Right lobe of liver (tissue), 4 donors: Measurements from ENCODE around the gene RCOR3.

Experiments used
- POLR2A ChIP-seq: fragments of 450-650 bp; IDR thresholded peaks from one replicate; pipeline ENCODE4 v1.6.1; 2017; ENCODE audit warnings: antibody characterized with exemption, mild to moderate bottlenecking
- TF ChIP-seq, protein P1 (sequence below), 4 donors: fragments of 200-600 bp in 3 of 4; fragments of 450-650 bp in 1 of 4; IDR thresholded peaks; one replicate each; pipeline versions ENCODE4 v1.5.1 to v1.8.0; 2016 to 2022; ENCODE audit warnings: antibody characterized with exemption in 4 of 4, mild to moderate bottlenecking in 2 of 4
- donor health status: DM: no; HTN: no; CAD: no.
- donor health status: DM: no; HTN: no; CAD: no.
- donor health status: DM: no; HTN: yes; CAD: no.

DNA sequence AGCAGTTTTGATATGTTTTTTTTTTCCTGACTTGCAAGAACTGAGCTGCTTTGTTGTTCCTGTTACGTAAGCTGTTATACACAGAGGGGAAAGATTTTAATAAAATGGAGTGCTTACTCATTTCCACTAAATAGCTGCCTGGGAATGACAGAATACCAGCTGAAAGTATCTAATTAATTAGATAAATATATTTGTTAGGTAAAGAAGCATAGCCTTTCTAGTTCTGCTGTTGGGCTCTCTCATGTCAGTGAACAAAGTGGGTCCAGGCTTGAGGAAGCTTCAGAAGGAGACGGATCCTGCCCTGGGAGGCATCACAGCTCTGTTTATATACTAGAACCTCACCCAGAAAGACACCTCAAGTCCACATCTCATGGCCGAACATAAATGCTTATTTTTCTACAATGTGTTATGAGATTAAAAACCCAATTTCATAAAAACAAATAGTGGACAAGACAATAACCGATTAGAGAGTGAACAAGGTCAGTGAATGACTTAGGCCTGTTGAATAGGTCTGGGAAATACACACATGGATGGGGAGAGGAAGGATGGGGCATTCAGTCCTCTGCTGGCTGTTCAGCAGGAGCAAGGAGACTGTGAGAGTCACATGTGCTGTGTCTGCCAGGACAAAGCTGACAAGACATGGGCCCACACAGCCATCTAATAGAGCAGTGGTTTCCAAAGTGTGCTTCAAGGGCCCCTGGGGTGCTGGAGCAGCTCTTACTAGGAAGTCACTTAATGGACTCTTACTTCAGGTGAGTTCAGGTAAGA, 88.1 kb downstream of the RCOR3 start:
- TF ChIP-seq, protein P1, sequence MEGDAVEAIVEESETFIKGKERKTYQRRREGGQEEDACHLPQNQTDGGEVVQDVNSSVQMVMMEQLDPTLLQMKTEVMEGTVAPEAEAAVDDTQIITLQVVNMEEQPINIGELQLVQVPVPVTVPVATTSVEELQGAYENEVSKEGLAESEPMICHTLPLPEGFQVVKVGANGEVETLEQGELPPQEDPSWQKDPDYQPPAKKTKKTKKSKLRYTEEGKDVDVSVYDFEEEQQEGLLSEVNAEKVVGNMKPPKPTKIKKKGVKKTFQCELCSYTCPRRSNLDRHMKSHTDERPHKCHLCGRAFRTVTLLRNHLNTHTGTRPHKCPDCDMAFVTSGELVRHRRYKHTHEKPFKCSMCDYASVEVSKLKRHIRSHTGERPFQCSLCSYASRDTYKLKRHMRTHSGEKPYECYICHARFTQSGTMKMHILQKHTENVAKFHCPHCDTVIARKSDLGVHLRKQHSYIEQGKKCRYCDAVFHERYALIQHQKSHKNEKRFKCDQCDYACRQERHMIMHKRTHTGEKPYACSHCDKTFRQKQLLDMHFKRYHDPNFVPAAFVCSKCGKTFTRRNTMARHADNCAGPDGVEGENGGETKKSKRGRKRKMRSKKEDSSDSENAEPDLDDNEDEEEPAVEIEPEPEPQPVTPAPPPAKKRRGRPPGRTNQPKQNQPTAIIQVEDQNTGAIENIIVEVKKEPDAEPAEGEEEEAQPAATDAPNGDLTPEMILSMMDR (IDR thresholded peaks at IDR 0.05), result no peak
- no peak for TF ChIP-seq POLR2A
